ENCODE measurements around the gene CNOT11.

DNA sequence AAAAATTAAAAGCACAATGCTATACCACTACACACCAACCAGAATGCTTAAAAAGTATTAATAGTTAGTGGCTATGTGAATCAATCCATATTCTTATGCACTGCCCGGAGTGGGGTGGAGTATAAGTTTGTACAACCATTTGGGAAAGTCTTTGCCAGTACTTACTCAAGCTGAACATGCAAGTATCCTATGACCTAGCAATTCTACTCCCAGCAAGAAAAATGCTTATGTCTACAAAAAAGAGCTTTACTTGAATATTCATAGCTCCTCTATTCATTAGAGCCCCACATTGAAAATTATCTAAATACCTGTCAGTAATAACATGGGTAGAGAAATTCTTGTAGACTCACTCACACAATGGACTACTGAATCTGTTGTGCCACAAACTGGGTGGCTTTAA is 21.4 kb upstream of the CNOT11 start:
- TF ChIP-seq, protein P1, sequence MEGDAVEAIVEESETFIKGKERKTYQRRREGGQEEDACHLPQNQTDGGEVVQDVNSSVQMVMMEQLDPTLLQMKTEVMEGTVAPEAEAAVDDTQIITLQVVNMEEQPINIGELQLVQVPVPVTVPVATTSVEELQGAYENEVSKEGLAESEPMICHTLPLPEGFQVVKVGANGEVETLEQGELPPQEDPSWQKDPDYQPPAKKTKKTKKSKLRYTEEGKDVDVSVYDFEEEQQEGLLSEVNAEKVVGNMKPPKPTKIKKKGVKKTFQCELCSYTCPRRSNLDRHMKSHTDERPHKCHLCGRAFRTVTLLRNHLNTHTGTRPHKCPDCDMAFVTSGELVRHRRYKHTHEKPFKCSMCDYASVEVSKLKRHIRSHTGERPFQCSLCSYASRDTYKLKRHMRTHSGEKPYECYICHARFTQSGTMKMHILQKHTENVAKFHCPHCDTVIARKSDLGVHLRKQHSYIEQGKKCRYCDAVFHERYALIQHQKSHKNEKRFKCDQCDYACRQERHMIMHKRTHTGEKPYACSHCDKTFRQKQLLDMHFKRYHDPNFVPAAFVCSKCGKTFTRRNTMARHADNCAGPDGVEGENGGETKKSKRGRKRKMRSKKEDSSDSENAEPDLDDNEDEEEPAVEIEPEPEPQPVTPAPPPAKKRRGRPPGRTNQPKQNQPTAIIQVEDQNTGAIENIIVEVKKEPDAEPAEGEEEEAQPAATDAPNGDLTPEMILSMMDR (IDR thresholded peaks at IDR 0.05 in 2 of 3, conservative IDR thresholded peaks at IDR 0.05 in 1 of 3; ENCODE audit: borderline replicate concordance in 1 of 3, insufficient read depth in 1 of 3, low read depth in 2 of 3, low read length in 2 of 3): no peak
- TF ChIP-seq FOSL1 (IDR thresholded peaks at IDR 0.05; ENCODE audit: low read depth) (no peak), EZH2phosphoT487 (IDR thresholded peaks at IDR 0.05; ENCODE audit: borderline replicate concordance) (no peak), EGR1 (IDR thresholded peaks at IDR 0.05; ENCODE audit: low read depth) (no peak), RAD21 (IDR thresholded peaks at IDR 0.05; ENCODE audit: low read depth) (no peak), POLR2AphosphoS5 (IDR thresholded peaks at IDR 0.05; ENCODE audit: low read depth, low read length) (no peak), EZH2 (IDR thresholded peaks at IDR 0.05) (no peak), CEBPB (IDR thresholded peaks at IDR 0.05; ENCODE audit: low read depth) (no peak)
- TF ChIP-seq, protein P2, sequence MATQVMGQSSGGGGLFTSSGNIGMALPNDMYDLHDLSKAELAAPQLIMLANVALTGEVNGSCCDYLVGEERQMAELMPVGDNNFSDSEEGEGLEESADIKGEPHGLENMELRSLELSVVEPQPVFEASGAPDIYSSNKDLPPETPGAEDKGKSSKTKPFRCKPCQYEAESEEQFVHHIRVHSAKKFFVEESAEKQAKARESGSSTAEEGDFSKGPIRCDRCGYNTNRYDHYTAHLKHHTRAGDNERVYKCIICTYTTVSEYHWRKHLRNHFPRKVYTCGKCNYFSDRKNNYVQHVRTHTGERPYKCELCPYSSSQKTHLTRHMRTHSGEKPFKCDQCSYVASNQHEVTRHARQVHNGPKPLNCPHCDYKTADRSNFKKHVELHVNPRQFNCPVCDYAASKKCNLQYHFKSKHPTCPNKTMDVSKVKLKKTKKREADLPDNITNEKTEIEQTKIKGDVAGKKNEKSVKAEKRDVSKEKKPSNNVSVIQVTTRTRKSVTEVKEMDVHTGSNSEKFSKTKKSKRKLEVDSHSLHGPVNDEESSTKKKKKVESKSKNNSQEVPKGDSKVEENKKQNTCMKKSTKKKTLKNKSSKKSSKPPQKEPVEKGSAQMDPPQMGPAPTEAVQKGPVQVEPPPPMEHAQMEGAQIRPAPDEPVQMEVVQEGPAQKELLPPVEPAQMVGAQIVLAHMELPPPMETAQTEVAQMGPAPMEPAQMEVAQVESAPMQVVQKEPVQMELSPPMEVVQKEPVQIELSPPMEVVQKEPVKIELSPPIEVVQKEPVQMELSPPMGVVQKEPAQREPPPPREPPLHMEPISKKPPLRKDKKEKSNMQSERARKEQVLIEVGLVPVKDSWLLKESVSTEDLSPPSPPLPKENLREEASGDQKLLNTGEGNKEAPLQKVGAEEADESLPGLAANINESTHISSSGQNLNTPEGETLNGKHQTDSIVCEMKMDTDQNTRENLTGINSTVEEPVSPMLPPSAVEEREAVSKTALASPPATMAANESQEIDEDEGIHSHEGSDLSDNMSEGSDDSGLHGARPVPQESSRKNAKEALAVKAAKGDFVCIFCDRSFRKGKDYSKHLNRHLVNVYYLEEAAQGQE (IDR thresholded peaks at IDR 0.05; ENCODE audit: low read depth): no peak

Measured in HCT116 (cell line).